ENCODE measurements around the gene ATXN1.

- TF ChIP-seq CTCF (IDR thresholded peaks at IDR 0.05) (no peak), POLR2A (IDR thresholded peaks at IDR 0.05) (no peak)
Measured at GRCh38 chr6:16412171-16412570, 349.1 kb downstream of the ATXN1 start.

Data from testis (tissue), 2 donors.